ENCODE measurements around the gene CHST11. TPM values are rescaled to one million over a fixed set of nuclear protein-coding genes. Genes with fewer than 3 reads are reported as not detected.

The CHST11 gene
- total RNA-seq, 1 experiment from 2014 or later = 6.7 TPM

- Histone ChIP-seq H3K23ac (ENCODE audit: insufficient read length, low read depth, low read length) (no peak overlapping the region), H2BK120ac (ENCODE audit: low read depth, low read length, poor library complexity, severe bottlenecking) (no peak overlapping the region), H2AFZ (ENCODE audit: low read length) (no peak overlapping the region), H3K4me1 (ENCODE audit: insufficient read depth, low read length) (peaks cover 6% of the 10 kb centered on the region; the same call in 1 of the 2 replicates), H3K9ac (ENCODE audit: extremely low read depth, insufficient read length, low read length) (no peak overlapping the region), H3K18ac (ENCODE audit: insufficient read length, low read depth, low read length) (no peak overlapping the region), H3K9me3 (ENCODE audit: control insufficient read depth, low read depth, low read length) (no peaks in the 10 kb centered on the region), H2BK5ac (ENCODE audit: insufficient read length, low read length) (no peak overlapping the region), H4K5ac (ENCODE audit: insufficient read length, low read depth, low read length) (no peak overlapping the region), H3T11ph (ENCODE audit: low read length) (no peak overlapping the region), H4K91ac (ENCODE audit: insufficient read length, low read depth, low read length) (no peak overlapping the region), H3K4me2 (ENCODE audit: insufficient read depth, insufficient read length, low read length) (no peak overlapping the region), H3K79me1 (ENCODE audit: insufficient read depth, low read depth, low read length, poor library complexity, severe bottlenecking) (no peaks in the 10 kb centered on the region), H3K4ac (ENCODE audit: low read depth, low read length) (no peak overlapping the region), H3K27me3 (ENCODE audit: insufficient read depth, low read length) (0 out of 2 replicates have a peak, but pooled peaks cover 1% of the 10 kb centered on the region), H3K14ac (ENCODE audit: insufficient read depth, low read length) (no peak overlapping the region), H3K23me2 (ENCODE audit: insufficient read length, low read depth, low read length, poor library complexity, severe bottlenecking) (no peaks in the 10 kb centered on the region), H4K8ac (replicated peaks; ENCODE audit: insufficient read length, low read depth, low read length) (no peak overlapping the region), H3K27ac (ENCODE audit: insufficient read length, low read depth, low read length) (no peak overlapping the region), H4K20me1 (ENCODE audit: control insufficient read depth, insufficient read depth, insufficient read length) (no peaks in the 10 kb centered on the region), H2BK15ac (ENCODE audit: low read depth, low read length) (no peak overlapping the region), H3K79me2 (ENCODE audit: insufficient read depth, low read length) (no peaks in the 10 kb centered on the region), H2AK5ac (ENCODE audit: insufficient read length, low read length) (no peak overlapping the region), H2BK20ac (ENCODE audit: low read depth, low read length, poor library complexity, severe bottlenecking) (no peak overlapping the region), H2BK12ac (ENCODE audit: insufficient read length, low read depth, low read length) (no peak overlapping the region), H3K56ac (ENCODE audit: insufficient read length, low read depth, low read length) (no peak overlapping the region)
- no peak for TF ChIP-seq CTCF (conservative IDR thresholded peaks at IDR 0.05)
- DNase-seq = no peak
- Mint-ChIP-seq H3K4me3 (0 out of 5 replicates have a peak overlapping the region, but pooled peaks of 1 of the 2 experiments have one; percentile 17), H3K27me3 (ENCODE audit: low read depth) (peaks cover 20% of the 10 kb centered on the region), H3K27ac (no peak overlapping the region; a peak in 2 of 7 replicates), H3K9me3 (peaks cover 4 to 6% of the 10 kb centered on the region in 2 experiments; a peak in 3 of 5 replicates), H3K4me1 (peaks cover 20 to 21% of the 10 kb centered on the region in 2 experiments), H3K36me3 (ENCODE audit: insufficient read depth in 1 of 3, low read depth in 3 of 3) (peaks cover 0 to 6% (median 0%) of the 10 kb centered on the region in 3 experiments; a peak in 2 of 7 replicates)
- no CpG with 5 or more reads among the region's 16 CpGs for WGBS (ENCODE audit: extremely low coverage, insufficient read length, low lambda C conversion rate)
Measured at GRCh38 chr12:104411826-104412641, 44.7 kb upstream of the CHST11 start.
